ENCODE measurements around the gene TEC.

Gene TEC

DNA sequence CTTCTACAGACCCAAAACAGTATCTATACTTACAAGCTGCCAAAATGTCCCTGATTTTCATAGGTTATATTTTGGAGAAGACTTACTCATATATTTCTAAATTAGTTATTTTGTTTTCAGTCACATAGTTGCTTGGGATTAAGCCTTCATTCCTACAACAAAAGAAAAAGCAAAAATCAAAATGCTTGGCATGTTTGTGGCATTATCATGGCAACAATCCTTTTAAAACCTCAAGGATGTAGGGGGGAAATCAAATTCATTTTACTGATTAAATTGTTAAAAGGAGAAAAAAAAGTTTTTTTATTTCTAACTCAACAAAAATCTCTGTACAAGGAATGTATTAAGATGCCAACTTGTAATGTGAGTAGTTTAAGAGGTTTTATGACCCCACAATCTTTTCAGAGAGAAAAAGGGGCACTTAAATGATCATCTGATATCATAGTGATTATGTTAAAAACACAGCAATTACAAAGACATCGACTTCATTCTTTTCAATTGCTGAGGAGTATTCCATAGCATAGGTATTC, 159.1 kb downstream of the TEC start:
- no peak overlapping the region for H3K4me3 ChIP-seq (ENCODE audit: low read length)
- no peak for DNase-seq (ENCODE audit: low read depth, low spot score)

DNA sequence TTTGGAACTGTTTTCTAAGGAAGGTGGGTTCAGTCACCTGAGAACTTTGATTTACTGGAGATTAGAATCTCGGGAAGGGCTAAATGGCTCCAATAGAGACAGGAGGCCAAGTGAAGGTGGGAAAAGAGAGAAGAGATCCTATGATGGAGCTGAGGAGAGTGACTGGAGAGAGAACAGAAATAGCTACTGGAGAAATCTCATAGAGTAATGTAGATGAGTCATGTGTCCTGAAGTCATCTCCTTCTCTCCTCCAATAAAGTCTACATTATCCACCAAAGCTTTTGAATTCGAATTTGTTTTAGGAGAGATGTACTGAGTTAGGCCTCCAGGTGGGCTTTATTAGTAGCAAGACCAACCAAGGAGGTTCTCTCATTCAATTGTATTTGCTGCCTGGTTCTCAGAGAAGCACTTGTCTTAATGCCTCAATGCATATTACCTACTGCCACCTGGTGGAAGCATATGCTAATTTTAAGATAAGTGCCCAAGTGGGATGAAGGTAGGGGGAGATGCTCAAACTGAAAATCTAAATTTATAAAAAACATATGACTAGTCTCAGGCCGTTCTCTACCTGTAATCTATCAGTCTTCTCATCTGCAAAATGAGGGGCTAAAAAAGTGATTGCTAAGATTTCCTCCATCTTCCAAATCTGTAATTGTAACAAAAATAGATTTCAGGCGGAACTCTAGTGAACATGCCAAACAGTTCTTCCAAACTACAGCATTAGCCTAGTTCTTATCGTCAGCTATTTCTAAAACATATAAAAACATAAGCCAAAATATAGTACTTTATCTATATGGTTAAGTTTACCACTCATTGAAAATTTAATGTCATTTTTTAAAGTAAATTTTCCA, 160.0 kb downstream of the TEC start:
- DNase-seq (ENCODE audit: low read depth, low spot score), result peak; percentile 59

GRCh38 chr4:48108309-48109073, 161.1 kb downstream of the TEC start:
- DNase-seq (ENCODE audit: low read depth, low spot score), result no peak
- H3K4me3 ChIP-seq (ENCODE audit: low read length), result no peak overlapping the region

More for the DNA sequence above, 160.0 kb downstream of the TEC start:
- H3K4me3 ChIP-seq (ENCODE audit: low read length), result no peak overlapping the region

GRCh38 chr4:48105230-48105629, 164.4 kb downstream of the TEC start:
- DNase-seq (ENCODE audit: low read depth, low spot score), result no peak

DNA sequence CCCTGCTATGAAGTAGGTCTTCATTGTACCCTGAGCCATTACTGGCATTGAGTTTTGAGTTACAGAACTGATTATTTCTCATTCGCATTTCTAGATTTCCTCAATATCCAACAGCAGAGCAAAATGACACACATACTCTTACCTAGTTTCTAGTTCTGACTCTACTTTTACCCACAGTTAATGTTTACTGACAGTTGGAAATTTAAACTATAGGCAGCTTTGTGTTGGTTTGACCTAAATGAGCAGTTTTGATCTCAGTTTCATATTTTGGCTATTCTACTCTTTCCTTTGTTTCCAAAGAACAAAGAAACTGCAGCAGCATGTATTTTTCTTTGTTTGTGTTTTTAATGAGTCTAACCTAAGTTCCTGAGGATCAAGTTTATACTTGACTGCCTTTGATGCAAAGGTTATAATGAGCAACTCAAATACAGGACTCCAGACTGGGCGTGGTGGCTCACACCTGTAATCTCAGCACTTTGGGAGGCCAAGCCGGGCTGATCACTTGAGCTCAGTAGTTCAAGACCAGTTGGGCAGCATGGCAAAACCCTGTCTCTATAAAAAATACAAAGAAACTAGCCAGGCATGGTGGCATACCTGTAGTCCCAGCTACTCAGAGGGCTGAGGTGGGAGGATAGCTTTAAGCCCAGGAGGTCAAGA, 166.0 kb downstream of the TEC start:
- no peak overlapping the region for H3K4me3 ChIP-seq (ENCODE audit: low read length)
- no peak for DNase-seq (ENCODE audit: low read depth, low spot score)

More at GRCh38 chr4:48105230-48105629, 164.4 kb downstream of the TEC start:
- H3K4me3 ChIP-seq (ENCODE audit: low read length), result no peak overlapping the region

DNA sequence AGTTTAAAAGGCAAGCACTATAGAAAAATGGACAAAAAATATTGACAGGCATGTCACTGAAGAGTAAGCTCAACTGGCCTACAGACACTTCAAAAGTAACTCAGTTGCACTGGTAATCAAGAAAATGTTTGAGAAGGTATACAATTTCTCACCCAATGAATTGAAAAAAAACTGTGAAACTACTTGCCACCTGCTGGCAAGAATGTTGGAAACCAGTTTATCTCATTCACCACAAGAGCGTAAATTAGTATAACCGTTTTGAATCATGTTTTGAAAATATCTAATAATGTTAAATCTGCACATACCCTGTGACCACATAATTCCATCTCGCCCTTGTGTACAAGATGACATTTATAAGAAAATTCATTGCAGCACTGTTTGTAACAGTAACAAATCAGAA, 167.3 kb downstream of the TEC start:
- no peak for DNase-seq (ENCODE audit: low read depth, low spot score)
- H3K4me3 ChIP-seq (ENCODE audit: low read length), result no peak overlapping the region

DNA sequence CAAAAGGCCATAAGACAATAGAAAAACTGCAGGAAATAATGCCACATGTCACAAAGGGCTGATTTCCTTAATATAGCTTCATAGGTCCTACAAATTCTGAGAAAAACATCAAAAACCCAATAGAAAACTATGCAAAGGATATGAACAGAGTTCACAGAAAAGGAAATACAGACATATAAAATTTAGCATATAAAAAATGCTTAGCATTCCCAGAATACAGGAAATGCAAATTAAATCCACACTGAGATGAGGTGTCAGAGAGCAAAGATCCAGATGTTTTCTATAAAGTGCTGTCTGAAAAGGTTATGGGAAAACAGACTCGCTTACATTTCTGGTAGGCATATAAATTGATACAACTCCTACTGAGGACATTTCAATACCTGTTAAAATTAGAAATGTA, 169.4 kb downstream of the TEC start:
- no peak overlapping the region for H3K4me3 ChIP-seq (ENCODE audit: low read length)
- no peak for DNase-seq (ENCODE audit: low read depth, low spot score)

- H3K4me3 ChIP-seq (ENCODE audit: low read length), result no peak overlapping the region
- DNase-seq (ENCODE audit: low read depth, low spot score), result no peak
Observed at GRCh38 chr4:48095441-48095840, 174.2 kb downstream of the TEC start.

- DNase-seq (ENCODE audit: low read depth, low spot score), result no peak
- H3K4me3 ChIP-seq (ENCODE audit: low read length), result no peak overlapping the region
Observed at GRCh38 chr4:48093991-48094416, 175.6 kb downstream of the TEC start.

GRCh38 chr4:48090621-48091020, 179.0 kb downstream of the TEC start:
- DNase-seq (ENCODE audit: low read depth, low spot score), result no peak
- no peak overlapping the region for H3K4me3 ChIP-seq (ENCODE audit: low read length)

GRCh38 chr4:48085821-48086589, 183.6 kb downstream of the TEC start:
- no peak overlapping the region for H3K4me3 ChIP-seq (ENCODE audit: low read length)
- DNase-seq (ENCODE audit: low read depth, low spot score), result no peak
